Suprapubic skin (tissue), 4 donors: ENCODE results near the gene NDUFA13. TPM values are rescaled to one million over a fixed set of nuclear protein-coding genes. Genes with fewer than 3 reads are reported as not detected.
A peak's percentile ranks its signal among the peaks of the same experiment; 100 is the strongest.

ENCODE experiments used
- DNase-seq, 2 donors: peaks; one replicate each; pipeline ENCODE4 v3.0.0-alpha.2; 2019; ENCODE audit warnings: low spot score in 2 of 2
- H3K27ac ChIP-seq: fragments of 200-600 bp; sonication (generic); one replicate; pipeline ENCODE4 v1.5.1; 2019
- H3K27me3 ChIP-seq: fragments of 200-600 bp; sonication (generic); one replicate; pipeline ENCODE4 v1.5.1; 2019
- H3K36me3 ChIP-seq: fragments of 200-600 bp; sonication (generic); one replicate; pipeline ENCODE4 v1.5.1; 2019
- H3K4me1 ChIP-seq: fragments of 200-600 bp; sonication (generic); one replicate; pipeline ENCODE4 v1.5.1; 2019
- H3K4me3 ChIP-seq: fragments of 200-600 bp; sonication (generic); one replicate; pipeline ENCODE4 v1.5.1; 2019; ENCODE audit warnings: mild to moderate bottlenecking
- H3K9me3 ChIP-seq: fragments of 200-600 bp; sonication (generic); one replicate; pipeline ENCODE4 v1.5.1; 2019
- EP300 ChIP-seq: sonication (generic); formaldehyde crosslinking; IDR thresholded peaks from one replicate; pipeline ENCODE4 v1.6.1; 2017; ENCODE audit warnings: antibody characterized with exemption
- POLR2A ChIP-seq, 2 donors: fragments of 450-650 bp; IDR thresholded peaks; one replicate each; pipeline ENCODE4 v1.6.1; 2017; ENCODE audit warnings: antibody characterized with exemption in 2 of 2, mild to moderate bottlenecking in 2 of 2, moderate library complexity in 2 of 2
- POLR2AphosphoS5 ChIP-seq, 3 donors: sonication (generic); formaldehyde crosslinking; IDR thresholded peaks; one replicate each; pipeline ENCODE4 v1.6.1; 2017; ENCODE audit warnings: antibody characterized with exemption in 3 of 3
- WGBS: methylation state at CpG from one replicate; pipeline ENCODE4 v1.1.5; 2018; 5-methylcytosine and 5-hydroxymethylcytosine counted together
- total RNA-seq, 4 donors: library from RNA; depleted of rRNA; stranded (reverse); fragments of >200 nt; gene quantifications; one replicate each; pipeline ENCODE4 v1.1.0, GENCODE V29; 2016
- TF ChIP-seq, protein P1 (sequence below), 2 donors: fragments of 200-600 bp in 1 of 2; fragments of 450-650 bp in 1 of 2; sonication (generic) in 1 of 2; IDR thresholded peaks; one replicate each; pipeline ENCODE4 v1.5.1; 2016 to 2019; ENCODE audit warnings: antibody characterized with exemption in 2 of 2, mild to moderate bottlenecking in 1 of 2, moderate library complexity in 1 of 2

The NDUFA13 gene
- total RNA-seq, 4 donors from 2014 or later = 94.4 to 160 (median 109) TPM

DNA sequence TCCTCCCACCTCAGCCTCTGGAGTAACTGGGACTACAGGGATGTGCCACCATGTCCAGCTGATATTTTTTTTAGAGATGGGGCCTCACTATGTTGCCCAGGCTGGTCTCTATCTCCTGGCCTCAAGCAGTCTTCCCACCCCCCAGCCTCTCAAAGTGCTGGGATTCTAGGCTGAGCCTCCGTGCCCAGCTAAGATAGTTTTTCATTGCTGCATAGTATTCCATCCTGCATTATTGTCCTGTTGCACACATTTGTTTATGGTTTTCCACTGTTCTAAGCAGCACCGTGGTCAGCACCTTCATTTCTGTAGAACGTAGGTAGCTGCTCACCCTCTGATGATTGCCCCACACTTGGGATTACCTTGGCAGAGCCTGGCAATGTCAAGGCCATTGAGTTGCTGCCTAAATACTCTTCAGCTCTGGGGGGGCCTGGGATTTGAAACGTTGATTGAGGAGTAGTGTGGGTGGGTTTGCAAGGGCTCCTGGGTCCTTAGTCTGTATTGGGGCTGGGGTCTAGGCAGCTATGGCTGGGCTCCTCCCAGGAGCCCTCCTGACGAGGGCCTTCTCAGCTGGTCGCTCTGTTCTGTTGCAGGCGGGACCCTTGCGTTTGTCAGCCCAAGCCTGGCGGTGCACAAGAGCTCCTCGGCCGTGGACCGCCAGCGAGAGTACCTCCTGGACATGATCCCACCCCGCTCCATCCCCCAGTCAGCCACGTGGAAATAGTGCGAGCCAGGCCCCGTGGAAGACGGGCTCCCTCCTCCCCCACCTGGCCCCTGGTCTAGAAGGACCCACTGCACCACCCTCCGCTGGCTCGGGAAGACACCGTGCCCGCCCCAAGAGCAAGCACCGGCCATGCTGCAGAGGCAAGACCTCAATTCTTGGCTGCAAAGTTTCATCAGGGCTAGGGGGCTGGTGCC lies 11.0 kb upstream of the NDUFA13 start:
- Histone ChIP-seq H3K4me3 (no peak overlapping the region), H3K27ac (no peak overlapping the region), H3K27me3 (no peaks in the 10 kb centered on the region), H3K4me1 (no peaks in the 10 kb centered on the region), H3K36me3 (peaks cover 80% of the 10 kb centered on the region), H3K9me3 (no peaks in the 10 kb centered on the region)
- peak in 1 of 2 donors; percentile 56 for DNase-seq
- 91% methylated on average over 16 of the region's 23 CpGs for WGBS
- TF ChIP-seq EP300 (no peak), POLR2AphosphoS5 (IDR thresholded peaks at IDR 0.05) (no peak), POLR2A (IDR thresholded peaks at IDR 0.05) (no peak)
- TF ChIP-seq, protein P1, sequence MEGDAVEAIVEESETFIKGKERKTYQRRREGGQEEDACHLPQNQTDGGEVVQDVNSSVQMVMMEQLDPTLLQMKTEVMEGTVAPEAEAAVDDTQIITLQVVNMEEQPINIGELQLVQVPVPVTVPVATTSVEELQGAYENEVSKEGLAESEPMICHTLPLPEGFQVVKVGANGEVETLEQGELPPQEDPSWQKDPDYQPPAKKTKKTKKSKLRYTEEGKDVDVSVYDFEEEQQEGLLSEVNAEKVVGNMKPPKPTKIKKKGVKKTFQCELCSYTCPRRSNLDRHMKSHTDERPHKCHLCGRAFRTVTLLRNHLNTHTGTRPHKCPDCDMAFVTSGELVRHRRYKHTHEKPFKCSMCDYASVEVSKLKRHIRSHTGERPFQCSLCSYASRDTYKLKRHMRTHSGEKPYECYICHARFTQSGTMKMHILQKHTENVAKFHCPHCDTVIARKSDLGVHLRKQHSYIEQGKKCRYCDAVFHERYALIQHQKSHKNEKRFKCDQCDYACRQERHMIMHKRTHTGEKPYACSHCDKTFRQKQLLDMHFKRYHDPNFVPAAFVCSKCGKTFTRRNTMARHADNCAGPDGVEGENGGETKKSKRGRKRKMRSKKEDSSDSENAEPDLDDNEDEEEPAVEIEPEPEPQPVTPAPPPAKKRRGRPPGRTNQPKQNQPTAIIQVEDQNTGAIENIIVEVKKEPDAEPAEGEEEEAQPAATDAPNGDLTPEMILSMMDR (IDR thresholded peaks at IDR 0.05) = no peak

DNA sequence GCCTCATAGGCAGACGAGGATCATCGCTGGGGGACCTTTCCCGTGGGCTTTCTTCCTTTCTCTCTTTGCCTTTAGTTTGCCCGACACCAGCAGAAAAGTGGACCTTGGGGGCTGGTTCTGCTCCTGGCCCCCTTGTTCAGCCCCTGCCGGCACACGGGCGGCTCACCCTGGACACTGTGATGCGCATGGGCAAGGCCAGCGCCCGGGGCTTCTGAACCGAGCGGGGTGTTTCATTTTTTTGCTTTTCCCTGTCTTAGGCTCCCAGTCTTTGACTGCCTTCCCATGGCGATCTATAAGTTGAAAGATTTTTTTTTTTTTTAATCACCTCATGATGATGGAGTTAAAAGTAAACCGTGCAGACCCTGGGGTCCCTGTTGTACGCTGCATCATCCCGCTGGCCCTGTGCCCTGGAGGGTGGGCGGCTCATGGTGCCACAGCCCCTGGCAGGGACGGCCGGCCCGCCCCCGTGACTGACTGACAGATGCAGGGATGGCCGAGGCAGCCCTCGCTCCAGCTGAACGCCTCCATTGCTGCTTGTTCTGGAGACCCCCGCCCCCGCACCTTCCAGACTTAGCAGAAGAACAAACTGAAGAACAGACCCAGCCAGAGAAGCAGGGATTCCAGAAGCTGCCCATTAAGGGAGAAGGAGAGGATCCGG lies 10.2 kb upstream of the NDUFA13 start:
- DNase-seq = peak in 1 of 2 donors; percentile 63
- Histone ChIP-seq H3K27me3 (no peaks in the 10 kb centered on the region), H3K27ac (no peak overlapping the region), H3K9me3 (no peaks in the 10 kb centered on the region), H3K36me3 (peaks cover 73% of the 10 kb centered on the region), H3K4me1 (no peaks in the 10 kb centered on the region), H3K4me3 (no peak overlapping the region)
- TF ChIP-seq EP300 = no peak
- TF ChIP-seq POLR2AphosphoS5 (IDR thresholded peaks at IDR 0.05) = no peak
- TF ChIP-seq POLR2A (IDR thresholded peaks at IDR 0.05) = no peak
- TF ChIP-seq, protein P1 (IDR thresholded peaks at IDR 0.05) = no peak
- WGBS = 90% methylated on average over 21 of the region's 27 CpGs

DNA sequence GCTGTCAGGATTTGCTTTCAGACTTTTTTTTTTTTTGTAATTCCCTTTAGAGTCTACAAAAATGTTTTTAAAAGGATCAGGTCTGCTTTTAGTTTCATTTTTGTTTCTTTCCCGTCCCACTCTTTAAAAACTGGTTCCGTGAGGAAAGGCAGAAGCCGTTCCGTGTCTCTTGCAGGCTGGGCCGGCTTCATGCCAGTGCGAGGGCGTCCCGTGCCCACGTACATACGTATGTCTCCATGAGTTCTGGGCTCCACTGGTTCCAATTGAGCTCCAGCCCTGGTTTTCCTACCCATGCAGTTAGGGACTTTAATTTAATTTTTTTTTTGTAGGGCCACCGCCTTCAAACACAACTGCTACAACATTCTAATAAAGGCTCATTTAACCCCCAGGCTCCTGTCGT lies 9.4 kb upstream of the NDUFA13 start:
- no peak for DNase-seq
- no peaks in the 10 kb centered on the region for H3K27me3 ChIP-seq
- no peak overlapping the region for H3K4me3 ChIP-seq
- no peaks in the 10 kb centered on the region for H3K9me3 ChIP-seq
- no peaks in the 10 kb centered on the region for H3K4me1 ChIP-seq
- no peak for TF ChIP-seq POLR2A (IDR thresholded peaks at IDR 0.05)
- TF ChIP-seq, protein P1 (IDR thresholded peaks at IDR 0.05) = no peak
- no peak for TF ChIP-seq EP300
- H3K36me3 ChIP-seq = peaks cover 65% of the 10 kb centered on the region
- 81% methylated on average over 12 of the region's 12 CpGs for WGBS
- H3K27ac ChIP-seq = no peak overlapping the region

DNA sequence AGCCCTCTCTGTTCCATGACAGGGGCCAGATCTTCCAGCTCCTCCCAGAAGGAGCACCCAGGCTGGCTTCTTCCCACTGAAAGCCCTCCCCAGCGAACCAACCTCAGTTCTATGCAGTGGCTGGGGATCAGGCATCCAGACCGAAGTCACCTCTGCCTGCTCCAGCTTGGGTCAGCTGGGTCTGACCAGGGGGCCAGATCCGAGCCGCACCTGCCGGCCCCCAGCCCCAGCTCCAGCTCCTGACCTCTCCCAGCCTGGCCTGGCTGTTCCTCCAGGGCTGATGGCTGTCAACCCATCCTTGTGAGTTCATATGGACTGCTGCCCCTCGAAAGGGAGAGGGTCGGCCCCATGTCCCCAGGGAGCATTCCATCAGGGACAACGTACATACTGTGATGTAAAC lies 8.7 kb upstream of the NDUFA13 start:
- Histone ChIP-seq H3K36me3 (peaks cover 57% of the 10 kb centered on the region), H3K27me3 (no peaks in the 10 kb centered on the region)

DNA sequence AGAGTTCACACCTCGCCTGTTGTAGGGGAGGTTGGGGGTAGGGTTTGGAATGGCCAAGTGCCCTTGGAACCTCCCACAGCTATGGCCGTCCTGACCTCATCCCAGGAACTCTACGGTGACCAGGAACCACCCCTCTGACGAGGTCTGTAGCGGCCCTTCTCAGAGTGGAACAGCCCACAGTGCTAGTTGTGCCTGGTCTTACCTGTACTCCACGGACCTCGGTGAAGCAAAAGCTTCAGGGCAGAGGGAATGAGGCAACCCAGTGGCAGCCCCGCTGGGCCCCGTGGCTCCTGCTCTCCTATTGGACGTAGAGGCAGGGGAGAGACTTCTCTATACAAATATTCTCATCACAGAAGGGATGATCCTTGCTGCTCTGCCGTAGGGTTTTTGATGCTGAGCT lies 7.8 kb upstream of the NDUFA13 start:
- no peak overlapping the region for H3K4me3 ChIP-seq
- H3K27me3 ChIP-seq = no peaks in the 10 kb centered on the region
- no peaks in the 10 kb centered on the region for H3K9me3 ChIP-seq
- 85% methylated on average over 9 of the region's 11 CpGs for WGBS
- no peak overlapping the region for H3K27ac ChIP-seq
- no peaks in the 10 kb centered on the region for H3K4me1 ChIP-seq
- peaks cover 48% of the 10 kb centered on the region for H3K36me3 ChIP-seq
- TF ChIP-seq, protein P1 (IDR thresholded peaks at IDR 0.05) = no peak
- no peak for TF ChIP-seq POLR2AphosphoS5 (IDR thresholded peaks at IDR 0.05)
- no peak for TF ChIP-seq EP300
- no peak for TF ChIP-seq POLR2A (IDR thresholded peaks at IDR 0.05)
- DNase-seq = peak in 1 of 2 donors; percentile 48

More for the DNA sequence above, 8.7 kb upstream of the NDUFA13 start:
- H3K9me3 ChIP-seq = no peaks in the 10 kb centered on the region
- H3K4me3 ChIP-seq = no peak overlapping the region
- TF ChIP-seq, protein P1 (IDR thresholded peaks at IDR 0.05) = no peak
- no peaks in the 10 kb centered on the region for H3K4me1 ChIP-seq
- 61% methylated on average over 4 of the region's 8 CpGs for WGBS
- DNase-seq = no peak
- no peak overlapping the region for H3K27ac ChIP-seq
